ENCODE data around the gene PMPCB.
A peak's percentile ranks its signal among the peaks of the same experiment; 100 is the strongest.

PMPCB gene

GRCh38 chr7:103346396-103346795 is 49.2 kb downstream of the PMPCB start:
- Mint-ChIP-seq H3K4me3 (peak overlapping the region; percentile 36 to 98), H3K27me3 (no peaks in the 10 kb centered on the region), H3K9me3 (no peaks in the 10 kb centered on the region), H3K27ac (no peak overlapping the region), H3K4me1 (peaks cover 15 to 44% of the 10 kb centered on the region in 2 donors), H3K36me3 (peaks cover 22 to 30% of the 10 kb centered on the region in 2 donors)
- DNase-seq = no peak
- ATAC-seq (replicated peaks) = no peak

- peak within 1 kb of the TSS; percentile 97 for H3K27ac Mint-ChIP-seq
- no peaks in the 10 kb centered on the region for H3K27me3 Mint-ChIP-seq
- DNase-seq (peak; percentile 84), ATAC-seq (replicated peaks) (peak; percentile 78 to 81)
- no peaks in the 10 kb centered on the region for H3K9me3 Mint-ChIP-seq
- peaks cover 28 to 34% of the 10 kb centered on the region in 2 donors for H3K36me3 Mint-ChIP-seq
- H3K4me1 Mint-ChIP-seq = peaks cover 19 to 49% of the 10 kb centered on the region in 2 donors
- H3K4me3 Mint-ChIP-seq = peak within 1 kb of the TSS; percentile 97 to 98
These were observed 50.5 kb downstream of the PMPCB start, which contains the start of gene PSMC2 for GRCh38 chr7:103347507-103348267. TSS of gene PSMC2 (plus strand) at chr7:103347643. CDS start at chr7:103347712, 69 bp downstream.

- no peak for ATAC-seq (replicated peaks)
- Mint-ChIP-seq H3K4me1 (peaks cover 22 to 50% of the 10 kb centered on the region in 2 donors), H3K4me3 (peak overlapping the region; percentile 97 to 98), H3K9me3 (no peaks in the 10 kb centered on the region), H3K27ac (peak overlapping the region; percentile 71), H3K27me3 (no peaks in the 10 kb centered on the region), H3K36me3 (peaks cover 30 to 36% of the 10 kb centered on the region in 2 donors)
- no peak for DNase-seq
These were observed 51.2 kb downstream of the PMPCB start for GRCh38 chr7:103348452-103348851.

- H3K9me3 Mint-ChIP-seq = no peaks in the 10 kb centered on the region
- H3K4me3 Mint-ChIP-seq = peak overlapping the region; percentile 86
- peaks cover 30 to 33% of the 10 kb centered on the region in 2 donors for H3K36me3 Mint-ChIP-seq
- no peaks in the 10 kb centered on the region for H3K27me3 Mint-ChIP-seq
- ATAC-seq (replicated peaks) (no peak), DNase-seq (no peak)
- peaks cover 22 to 50% of the 10 kb centered on the region in 2 donors for H3K4me1 Mint-ChIP-seq
- peak overlapping the region; percentile 56 for H3K27ac Mint-ChIP-seq
These were observed 51.7 kb downstream of the PMPCB start for GRCh38 chr7:103348959-103349358.

- ATAC-seq (replicated peaks) (peak; percentile 26 to 48), DNase-seq (no peak)
- peaks cover 31 to 33% of the 10 kb centered on the region in 2 donors for H3K36me3 Mint-ChIP-seq
- H3K9me3 Mint-ChIP-seq = no peaks in the 10 kb centered on the region
- peak overlapping the region; percentile 86 for H3K4me3 Mint-ChIP-seq
- H3K4me1 Mint-ChIP-seq = peaks cover 22 to 50% of the 10 kb centered on the region in 2 donors
- H3K27me3 Mint-ChIP-seq = no peaks in the 10 kb centered on the region
- H3K27ac Mint-ChIP-seq = peak overlapping the region; percentile 91
These were observed 52.6 kb downstream of the PMPCB start for GRCh38 chr7:103349805-103350204.
